HCT116 (cell line): ENCODE data around the gene FAM184A. TPM values are rescaled to one million over a fixed set of nuclear protein-coding genes. Genes with fewer than 3 reads are reported as not detected.

ENCODE experiments used
- ATAC-seq: fragments of 200-7000 bp; cut with Tn5 transposase; 2 replicates; pipeline ENCODE4 v1.9.1; 2020; ENCODE audit warnings: mild to moderate bottlenecking, moderate library complexity
- BruUV-seq: library from RNA; stranded (reverse); fragments of 400-500 nt; replicated peaks from 2 replicates; lab custom pipeline; 2021; lab: Mats Ljungman, UMichigan
- CTCF ChIA-PET: fragments of 300-600 bp; sonication (Branson Sonifier 250); formaldehyde crosslinking; loops from one replicate; lab custom pipeline; 2021; ENCODE audit warnings: antibody characterized with exemption; lab: Charles Lee
- POLR2A ChIA-PET: fragments of 300-600, 350-600 bp; sonication (Branson Sonifier 250); formaldehyde crosslinking; loops from one replicate; lab custom pipeline; 2021; ENCODE audit warnings: antibody characterized with exemption; lab: Charles Lee
- RAD21 ChIA-PET, 2 experiments: fragments of 300-600 bp; sonication (Branson Sonifier 250); formaldehyde crosslinking; loops; one replicate each; lab custom pipeline; 2023; ENCODE audit warnings: low total read pairs in 2 of 2; ENCODE audit not compliant: uncharacterized antibody in 2 of 2, unreplicated experiment in 2 of 2, low non-redundant PET in 1 of 2; lab: Charles Lee
- DNase-seq: peaks from one replicate; pipeline ENCODE4 v3.0.0-alpha.2; 2010; ENCODE audit warnings: low read depth, low spot score
- H2AFZ ChIP-seq: fragments of 200-600 bp; shearing (Covaris generic), sonication (generic); 2 replicates; pipeline ENCODE4 v1.6.1; 2017; ENCODE audit warnings: low read depth, mixed run types, mixed read lengths, antibody characterized with exemption, low read length; ENCODE audit not compliant: poor library complexity, severe bottlenecking
- H3K27ac ChIP-seq: 2 replicates; pipeline ENCODE4 v1.5.1; 2012; ENCODE audit warnings: low read depth, low read length
- H3K27me3 ChIP-seq: fragments of 200-600 bp; sonication (generic); 2 replicates; pipeline ENCODE4 v1.6.1; 2016; ENCODE audit warnings: mixed run types, low read length, mixed read lengths; ENCODE audit not compliant: insufficient read depth
- H3K36me3 ChIP-seq, 2 experiments: fragments of 200-500 bp in 1 of 2; fragments of 200-600 bp in 1 of 2; sonication (Bioruptor generic) in 1 of 2; sonication (generic) in 1 of 2; 2 replicates each; pipeline versions ENCODE4 v1.5.1 to v1.6.1; 2014 to 2016; ENCODE audit warnings: low read length in 2 of 2, inconsistent platforms in 1 of 2, mixed read lengths in 1 of 2, mixed run types in 1 of 2; ENCODE audit not compliant: insufficient read depth in 2 of 2, control insufficient read depth in 1 of 2
- H3K4me1 ChIP-seq, 2 experiments: fragments of 200-600 bp in 1 of 2; sonication (generic) in 1 of 2; 2 replicates each; pipeline versions ENCODE4 v1.5.1 to v1.6.1; 2012 to 2017; ENCODE audit warnings: low read length in 2 of 2, inconsistent platforms in 1 of 2, mild to moderate bottlenecking in 1 of 2, mixed read lengths in 1 of 2, mixed run types in 1 of 2, moderate library complexity in 1 of 2; ENCODE audit not compliant: insufficient read depth in 2 of 2, control insufficient read depth in 1 of 2
- H3K4me2 ChIP-seq: fragments of 200-600 bp; sonication (generic); 2 replicates; pipeline ENCODE4 v1.6.1; 2017; ENCODE audit warnings: mixed run types, low read length, mixed read lengths
- H3K4me3 ChIP-seq, 2 experiments: fragments of 200-600 bp in 1 of 2; sonication (generic) in 1 of 2; replicated peaks in 1 of 2; 2 replicates each; pipeline ENCODE4 v1.5.1; 2011 to 2016; ENCODE audit warnings: low read length in 2 of 2, control low read depth in 1 of 2, low read depth in 1 of 2, mild to moderate bottlenecking in 1 of 2, mixed read lengths in 1 of 2, mixed run types in 1 of 2
- H3K79me2 ChIP-seq: fragments of 200-600 bp; sonication (generic); 2 replicates; pipeline ENCODE4 v1.6.1; 2017; ENCODE audit warnings: mild to moderate bottlenecking, mixed run types, low read length, moderate library complexity, mixed read lengths; ENCODE audit not compliant: insufficient read depth
- H3K9ac ChIP-seq: fragments of 200-600 bp; sonication (generic); 2 replicates; pipeline ENCODE4 v1.6.1; 2016; ENCODE audit warnings: low read length, mixed read lengths
- H3K9me2 ChIP-seq: fragments of 200-600 bp; sonication (generic), shearing (Covaris generic); 2 replicates; pipeline ENCODE4 v1.6.1; 2017; ENCODE audit warnings: mixed run types, mild to moderate bottlenecking, moderate library complexity; ENCODE audit not compliant: insufficient read depth
- H3K9me3 ChIP-seq, 2 experiments: fragments of 200-500 bp in 1 of 2; fragments of 200-600 bp in 1 of 2; sonication (Bioruptor generic) in 1 of 2; sonication (generic) in 1 of 2; 2 replicates each; pipeline ENCODE4 v1.6.1; 2014 to 2017; ENCODE audit warnings: low read length in 2 of 2, mixed read lengths in 2 of 2, inconsistent platforms in 1 of 2, low read depth in 1 of 2, mild to moderate bottlenecking in 1 of 2, mixed run types in 1 of 2, moderate library complexity in 1 of 2; ENCODE audit not compliant: control insufficient read depth in 1 of 2, insufficient read depth in 1 of 2
- H4K20me1 ChIP-seq: fragments of 200-600 bp; sonication (generic), shearing (Covaris generic); 2 replicates; pipeline ENCODE4 v1.6.1; 2017; ENCODE audit warnings: mixed run types, mild to moderate bottlenecking, moderate library complexity; ENCODE audit not compliant: insufficient read depth
- ATF3 ChIP-seq: IDR thresholded peaks from 2 replicates; pipeline ENCODE4 v1.6.1; 2012
- CBX3 ChIP-seq: IDR thresholded peaks from 2 replicates; pipeline ENCODE4 v1.6.1; 2012; ENCODE audit warnings: low read depth
- CEBPB ChIP-seq: IDR thresholded peaks from 2 replicates; pipeline ENCODE4 v1.6.1; 2012; ENCODE audit warnings: low read depth
- CTCF ChIP-seq, 3 experiments: fragments of 200-600 bp in 1 of 3; sonication (generic) in 1 of 3; IDR thresholded peaks in 2 of 3; conservative IDR thresholded peaks in 1 of 3; 2 replicates each; pipeline ENCODE4 v1.5.1; 2012 to 2017; ENCODE audit warnings: low read depth in 2 of 3, low read length in 2 of 3, antibody characterized with exemption in 1 of 3, borderline replicate concordance in 1 of 3, control low read depth in 1 of 3, mild to moderate bottlenecking in 1 of 3, mixed read lengths in 1 of 3, mixed run types in 1 of 3, moderate library complexity in 1 of 3; ENCODE audit not compliant: insufficient read depth in 1 of 3
- EGR1 ChIP-seq: IDR thresholded peaks from 2 replicates; pipeline ENCODE4 v1.6.1; 2012; ENCODE audit warnings: low read depth
- ELF1 ChIP-seq: IDR thresholded peaks from 2 replicates; pipeline ENCODE4 v1.6.1; 2012; ENCODE audit warnings: low read depth, borderline replicate concordance
- EZH2 ChIP-seq: fragments of 200-600 bp; sonication (generic); IDR thresholded peaks from 2 replicates; pipeline ENCODE4 v1.6.1; 2017; ENCODE audit warnings: antibody characterized with exemption, mixed run types
- EZH2phosphoT487 ChIP-seq: fragments of 200-600 bp; IDR thresholded peaks from 2 replicates; pipeline ENCODE4 v1.6.1; 2018; ENCODE audit warnings: antibody characterized with exemption, borderline replicate concordance
- FOSL1 ChIP-seq: IDR thresholded peaks from 2 replicates; pipeline ENCODE4 v1.6.1; 2012; ENCODE audit warnings: low read depth
- MAX ChIP-seq: IDR thresholded peaks from 2 replicates; pipeline ENCODE4 v1.6.1; 2012
- POLR2A ChIP-seq: IDR thresholded peaks from 2 replicates; pipeline ENCODE4 v1.7.0; 2011; ENCODE audit warnings: borderline replicate concordance; ENCODE audit not compliant: insufficient read depth, insufficient read length; ENCODE audit errors: extremely low read depth
- RAD21 ChIP-seq: IDR thresholded peaks from 2 replicates; pipeline ENCODE4 v1.6.1; 2012; ENCODE audit warnings: low read depth, mild to moderate bottlenecking
- REST ChIP-seq: IDR thresholded peaks from 2 replicates; pipeline ENCODE4 v1.6.1; 2012; ENCODE audit warnings: low read depth
- SIN3A ChIP-seq: IDR thresholded peaks from 2 replicates; pipeline ENCODE4 v1.6.1; 2012; ENCODE audit warnings: low read depth
- SP1 ChIP-seq: IDR thresholded peaks from 2 replicates; pipeline ENCODE4 v1.6.1; 2012; ENCODE audit warnings: low read depth
- SRF ChIP-seq: IDR thresholded peaks from 2 replicates; pipeline ENCODE4 v1.6.1; 2012; ENCODE audit warnings: low read depth
- TCF7L2 ChIP-seq: IDR thresholded peaks from 2 replicates; pipeline ENCODE4 v1.7.0; 2011; ENCODE audit warnings: borderline replicate concordance, inconsistent platforms; ENCODE audit not compliant: insufficient read depth, insufficient read length; ENCODE audit errors: extremely low read depth
- ZBTB33 ChIP-seq: IDR thresholded peaks from 2 replicates; pipeline ENCODE4 v1.6.1; 2011; ENCODE audit warnings: mild to moderate bottlenecking, low read length, moderate library complexity; ENCODE audit not compliant: insufficient replicate concordance; ENCODE audit errors: extremely low read depth
- ZFX ChIP-seq: fragments of 450-650 bp; IDR thresholded peaks from 2 replicates; pipeline ENCODE4 v1.6.1; 2017
- ZNF274 ChIP-seq: fragments of 200-500 bp; sonication (Bioruptor generic); IDR thresholded peaks from 2 replicates; pipeline ENCODE4 v1.6.1; 2014; ENCODE audit warnings: mild to moderate bottlenecking, low read depth, low read length, inconsistent platforms
- intact Hi-C: fragments of 100-400 bp; cut with micrococcal nuclease; formaldehyde crosslinking; loops from 2 replicates; pipeline ENCODE4 v1.10.0; 2022
- total RNA-seq: library from RNA; stranded (reverse); gene quantifications from one replicate; pipeline ENCODE4 v1.2.1, GENCODE V29; 2021; ENCODE audit not compliant: unreplicated experiment

FAM184A gene
- total RNA-seq, 1 experiment from 2014 or later = 2.4 TPM

- ChIA-PET RAD21 (no interaction called here), POLR2A (no interaction called here), CTCF (no interaction called here)
- Histone ChIP-seq H2AFZ (no peak overlapping the region), H3K4me3 (no peak overlapping the region), H3K79me2 (no peaks in the 10 kb centered on the region), H4K20me1 (no peaks in the 10 kb centered on the region), H3K4me2 (no peak overlapping the region), H3K4me1 (no peaks in the 10 kb centered on the region), H3K27ac (no peak overlapping the region), H3K9me3 (no peaks in the 10 kb centered on the region), H3K36me3 (no peaks in the 10 kb centered on the region), H3K9me2 (no peaks in the 10 kb centered on the region)
- no peak for ATAC-seq
- intact Hi-C loops = no loop called here
- TF ChIP-seq SRF = no peak
- no peak for TF ChIP-seq ATF3
- TF ChIP-seq CBX3 = no peak
- TF ChIP-seq SIN3A = no peak
- no peak for TF ChIP-seq RAD21
- TF ChIP-seq FOSL1 = no peak
- TF ChIP-seq EZH2phosphoT487 = no peak
- no peak for TF ChIP-seq POLR2A
- no peak for TF ChIP-seq MAX
- no peak for TF ChIP-seq ZBTB33
- no peak for TF ChIP-seq TCF7L2
- no peak for TF ChIP-seq ZFX
- TF ChIP-seq EZH2 = no peak
- no peak for TF ChIP-seq ZNF274
- TF ChIP-seq REST = no peak
- no peak for TF ChIP-seq CTCF (IDR thresholded peaks at IDR 0.05 in 2 of 3, conservative IDR thresholded peaks at IDR 0.05 in 1 of 3; ENCODE audit: borderline replicate concordance in 1 of 3, insufficient read depth in 1 of 3, low read depth in 2 of 3, low read length in 2 of 3)
- TF ChIP-seq ELF1 = no peak
- no peak for TF ChIP-seq EGR1
- no peak for TF ChIP-seq CEBPB
- TF ChIP-seq SP1 = no peak
- TF ChIP-seq, all 23 proteins: peak for 0
- DNase-seq = no peak
- Histone ChIP-seq H3K27me3 (no peaks in the 10 kb centered on the region), H3K9ac (no peak overlapping the region)
- BruUV-seq = no TSS peak
Measured at GRCh38 chr6:119096721-119097565, 18.5 kb upstream of the FAM184A start.
